ENCODE results near the gene PARK7. TPM values are rescaled to one million over a fixed set of nuclear protein-coding genes. Genes with fewer than 3 reads are reported as not detected.

Gene PARK7
- total RNA-seq, 1 experiment from 2014 or later: 207 TPM

GRCh38 chr1:8010080-8010664 lies 48.7 kb downstream of the PARK7 start:
- H3K9me3 Mint-ChIP-seq (ENCODE audit: low read depth, unreplicated experiment): no peaks in the 10 kb centered on the region
- no peak for DNase-seq
- intact Hi-C loops (cut with micrococcal nuclease; ENCODE audit: unreplicated experiment): no loop called here

GRCh38 chr1:8011016-8011415 lies 49.5 kb downstream of the PARK7 start:
- intact Hi-C loops (cut with micrococcal nuclease; ENCODE audit: unreplicated experiment): no loop called here
- H3K36me3 Mint-ChIP-seq (ENCODE audit: insufficient read depth, unreplicated experiment): peaks cover 96% of the 10 kb centered on the region
- H3K27ac Mint-ChIP-seq (ENCODE audit: unreplicated experiment): peak overlapping the region; percentile 35
- peaks cover 52% of the 10 kb centered on the region for H3K4me1 Mint-ChIP-seq (ENCODE audit: low read depth, unreplicated experiment)
- H3K9me3 Mint-ChIP-seq (ENCODE audit: low read depth, unreplicated experiment): no peaks in the 10 kb centered on the region
- BruUV-seq (replicated peaks): no TSS peak
- no peak for TF ChIP-seq CTCF (IDR thresholded peaks at IDR 0.05; ENCODE audit: unreplicated experiment)
- H3K4me3 Mint-ChIP-seq (ENCODE audit: low read depth, unreplicated experiment): no peak overlapping the region
- no peak for DNase-seq
- CTCF ChIA-PET: interaction anchor here (0.7 kb wide), 1 partner anchor 304 kb away, joined by 3 read pairs; no protein-coding TSS in a partner anchor
- H3K27me3 Mint-ChIP-seq (ENCODE audit: unreplicated experiment): no peaks in the 10 kb centered on the region

More at GRCh38 chr1:8010080-8010664, 48.7 kb downstream of the PARK7 start:
- peak overlapping the region; percentile 6 for H3K4me3 Mint-ChIP-seq (ENCODE audit: low read depth, unreplicated experiment)
- H3K4me1 Mint-ChIP-seq (ENCODE audit: low read depth, unreplicated experiment): peaks cover 53% of the 10 kb centered on the region
- no TSS peak for BruUV-seq (replicated peaks)
- CTCF ChIA-PET: no interaction called here
- peaks cover 96% of the 10 kb centered on the region for H3K36me3 Mint-ChIP-seq (ENCODE audit: insufficient read depth, unreplicated experiment)
- peak overlapping the region; percentile 35 for H3K27ac Mint-ChIP-seq (ENCODE audit: unreplicated experiment)
- TF ChIP-seq CTCF (IDR thresholded peaks at IDR 0.05; ENCODE audit: unreplicated experiment): no peak
- H3K27me3 Mint-ChIP-seq (ENCODE audit: unreplicated experiment): no peaks in the 10 kb centered on the region

GRCh38 chr1:8011923-8012858 lies 50.7 kb downstream of the PARK7 start:
- H3K27ac Mint-ChIP-seq (ENCODE audit: unreplicated experiment): no peak overlapping the region
- H3K4me1 Mint-ChIP-seq (ENCODE audit: low read depth, unreplicated experiment): peaks cover 49% of the 10 kb centered on the region
- intact Hi-C loops (cut with micrococcal nuclease; ENCODE audit: unreplicated experiment): no loop called here

GRCh38 chr1:8012955-8013354 lies 51.4 kb downstream of the PARK7 start:
- H3K36me3 Mint-ChIP-seq (ENCODE audit: insufficient read depth, unreplicated experiment): peaks cover 96% of the 10 kb centered on the region
- no TSS peak for BruUV-seq (replicated peaks)
- no peak overlapping the region for H3K4me3 Mint-ChIP-seq (ENCODE audit: low read depth, unreplicated experiment)
- peaks cover 53% of the 10 kb centered on the region for H3K4me1 Mint-ChIP-seq (ENCODE audit: low read depth, unreplicated experiment)
- no peak for DNase-seq
- H3K27me3 Mint-ChIP-seq (ENCODE audit: unreplicated experiment): no peaks in the 10 kb centered on the region
- TF ChIP-seq CTCF (IDR thresholded peaks at IDR 0.05; ENCODE audit: unreplicated experiment): no peak
- peak overlapping the region; percentile 71 for H3K27ac Mint-ChIP-seq (ENCODE audit: unreplicated experiment)
- CTCF ChIA-PET: no interaction called here
- H3K9me3 Mint-ChIP-seq (ENCODE audit: low read depth, unreplicated experiment): no peaks in the 10 kb centered on the region
- intact Hi-C loops (cut with micrococcal nuclease; ENCODE audit: unreplicated experiment): no loop called here

More at GRCh38 chr1:8011923-8012858, 50.7 kb downstream of the PARK7 start:
- Mint-ChIP-seq H3K4me3 (ENCODE audit: low read depth, unreplicated experiment) (no peak overlapping the region), H3K9me3 (ENCODE audit: low read depth, unreplicated experiment) (no peaks in the 10 kb centered on the region), H3K36me3 (ENCODE audit: insufficient read depth, unreplicated experiment) (peaks cover 96% of the 10 kb centered on the region), H3K27me3 (ENCODE audit: unreplicated experiment) (no peaks in the 10 kb centered on the region)
- BruUV-seq (replicated peaks): TSS peak; percentile 3
- CTCF ChIA-PET: no interaction called here
- no peak for TF ChIP-seq CTCF (IDR thresholded peaks at IDR 0.05; ENCODE audit: unreplicated experiment)
- DNase-seq: no peak

Measured in Calu3 (cell line).